Brain microvascular endothelial cell (primary cell): Measurements from ENCODE around the gene COL20A1.

Source experiments
- DNase-seq: peaks from one replicate; pipeline ENCODE4 v3.0.0-alpha.2; 2020
- H3K27ac ChIP-seq: fragments of 250-450 bp; sonication (Bioruptor Pico); 2 replicates; pipeline ENCODE4 v1.5.1; 2020; ENCODE audit warnings: mild to moderate bottlenecking, moderate library complexity
- H3K27me3 ChIP-seq: fragments of 250-450 bp; sonication (Bioruptor Pico); replicated peaks from 2 replicates; pipeline ENCODE4 v1.5.1; 2020; ENCODE audit warnings: mild to moderate bottlenecking
- H3K36me3 ChIP-seq: fragments of 250-450 bp; sonication (Bioruptor Pico); replicated peaks from 2 replicates; pipeline ENCODE4 v1.5.1; 2020; ENCODE audit warnings: mild to moderate bottlenecking
- H3K4me3 ChIP-seq: 2 replicates; pipeline ENCODE4 v1.5.1; 2011; ENCODE audit warnings: low read depth, mild to moderate bottlenecking, control low read depth, low read length, moderate library complexity
- CTCF ChIP-seq: IDR thresholded peaks from 2 replicates; pipeline ENCODE4 v1.5.1; 2011; ENCODE audit warnings: low read depth, mild to moderate bottlenecking, moderate library complexity, low read length, control low read depth, inconsistent platforms; ENCODE audit errors: missing control alignments
- in situ Hi-C: cut with HindIII; loops from 2 replicates; pipeline ENCODE4 v1.10.0; 2017; ENCODE audit warnings: low sequenced_read_pairs, low pct_ligation_motif_present

The COL20A1 gene

DNA sequence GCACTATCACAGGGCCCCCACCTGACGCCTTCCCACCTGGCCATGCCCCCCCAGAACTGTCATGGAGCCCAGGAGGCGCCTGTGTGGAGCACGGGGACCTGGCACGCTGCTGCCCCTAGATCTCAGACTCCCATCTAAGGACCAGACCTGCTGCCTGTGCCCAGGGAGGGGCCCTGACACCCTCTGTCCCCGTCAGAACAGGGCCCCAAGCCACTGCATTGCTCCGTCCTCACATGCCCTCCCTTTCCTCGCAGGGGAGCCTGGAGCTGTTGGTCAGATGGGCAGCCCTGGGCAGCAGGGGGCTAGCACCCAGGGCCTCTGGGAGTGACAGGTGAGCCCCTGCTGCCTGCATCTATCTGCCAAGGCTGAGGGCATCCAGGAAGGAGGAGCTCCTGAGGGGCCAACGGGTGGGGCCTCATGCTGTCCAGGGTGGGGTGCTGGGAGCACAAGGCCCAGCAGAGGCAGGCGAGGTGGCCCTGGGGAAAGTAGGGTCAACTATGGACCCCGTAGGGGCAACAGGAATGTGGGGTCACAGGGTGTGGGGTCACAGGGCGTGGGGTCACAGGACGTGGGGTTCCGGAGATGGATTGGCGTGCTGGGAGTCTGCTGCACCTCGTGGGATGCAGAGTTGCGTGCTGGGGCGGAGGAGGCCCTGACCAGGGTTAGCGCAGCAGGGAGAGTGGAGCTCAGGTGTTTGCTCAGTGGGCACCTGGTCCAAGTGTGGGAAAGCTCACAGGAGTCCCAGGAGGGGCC is 36.5 kb downstream of the COL20A1 start:
- Histone ChIP-seq H3K27ac (no peak overlapping the region), H3K36me3 (no peaks in the 10 kb centered on the region), H3K4me3 (no peak overlapping the region), H3K27me3 (no peaks in the 10 kb centered on the region)
- no peak for TF ChIP-seq CTCF
- DNase-seq, result no peak
- in situ Hi-C loops, result no loop called here

DNA sequence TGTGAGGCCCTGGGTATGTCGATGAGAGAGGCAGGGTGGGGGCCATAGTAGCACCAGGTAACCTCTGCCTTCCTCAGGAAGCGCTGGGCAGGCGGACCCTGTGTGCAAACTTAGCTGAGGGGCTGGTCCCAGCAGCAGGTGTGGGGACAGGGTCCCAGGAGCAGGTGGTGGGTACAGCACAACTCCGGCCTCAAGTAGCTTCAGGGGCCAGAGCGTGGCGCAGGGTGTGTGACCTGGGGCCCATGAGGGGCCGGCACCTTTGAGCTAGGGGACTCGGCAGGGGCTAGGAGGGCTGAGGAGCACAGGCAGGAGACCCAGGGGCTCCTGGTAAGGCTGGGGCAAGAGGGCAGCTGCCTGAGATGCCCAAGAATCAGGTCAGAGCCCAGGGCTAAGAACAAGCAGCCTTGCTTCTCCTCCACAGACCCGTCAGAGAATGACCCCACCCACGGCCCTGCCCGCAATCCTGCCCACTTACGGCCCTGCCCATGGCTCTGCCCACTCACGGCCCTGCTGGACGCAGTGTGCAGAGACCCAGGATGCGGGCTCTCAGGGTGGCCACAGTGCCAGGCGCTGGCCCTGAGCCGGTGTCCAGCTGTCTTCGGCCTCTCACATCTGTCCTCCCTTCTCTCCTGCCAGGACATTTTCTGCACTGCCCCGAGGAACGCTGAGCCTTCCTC is 37.2 kb downstream of the COL20A1 start:
- DNase-seq, result no peak
- Histone ChIP-seq H3K27me3 (no peaks in the 10 kb centered on the region), H3K36me3 (no peaks in the 10 kb centered on the region), H3K4me3 (no peak overlapping the region), H3K27ac (no peak overlapping the region)
- in situ Hi-C loops, result no loop called here
- TF ChIP-seq CTCF, result no peak

DNA sequence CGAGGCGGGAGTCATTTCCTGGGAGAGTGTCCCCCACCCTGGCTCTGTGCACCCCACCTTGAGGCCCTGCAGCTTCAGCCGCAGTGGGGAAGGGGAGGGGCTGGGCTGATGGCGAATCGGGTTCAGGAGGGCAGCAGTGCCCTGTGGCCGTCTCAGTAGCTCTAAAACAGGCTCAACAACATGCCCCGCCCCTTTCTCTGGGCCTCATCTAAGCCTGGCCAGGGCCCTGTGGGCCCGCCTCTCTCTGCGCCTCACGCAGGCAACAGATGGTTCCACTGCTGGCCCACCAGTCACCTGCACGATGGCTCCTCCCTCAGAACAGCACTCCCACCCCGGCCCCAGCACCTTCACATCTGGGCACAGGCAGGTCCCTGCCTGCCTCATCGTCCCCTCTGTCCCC is 38.0 kb downstream of the COL20A1 start:
- H3K36me3 ChIP-seq, result no peaks in the 10 kb centered on the region
- no peak for DNase-seq
- no peak overlapping the region for H3K27ac ChIP-seq
- no peak overlapping the region for H3K4me3 ChIP-seq
- TF ChIP-seq CTCF, result no peak
- H3K27me3 ChIP-seq, result no peaks in the 10 kb centered on the region
- in situ Hi-C loops, result no loop called here

GRCh38 chr20:63331741-63332400 is 38.9 kb downstream of the COL20A1 start:
- DNase-seq, result no peak
- in situ Hi-C loops, result no loop called here
- TF ChIP-seq CTCF, result no peak
- H3K27ac ChIP-seq, result no peak overlapping the region
- H3K36me3 ChIP-seq, result no peaks in the 10 kb centered on the region
- no peaks in the 10 kb centered on the region for H3K27me3 ChIP-seq
- no peak overlapping the region for H3K4me3 ChIP-seq

DNA sequence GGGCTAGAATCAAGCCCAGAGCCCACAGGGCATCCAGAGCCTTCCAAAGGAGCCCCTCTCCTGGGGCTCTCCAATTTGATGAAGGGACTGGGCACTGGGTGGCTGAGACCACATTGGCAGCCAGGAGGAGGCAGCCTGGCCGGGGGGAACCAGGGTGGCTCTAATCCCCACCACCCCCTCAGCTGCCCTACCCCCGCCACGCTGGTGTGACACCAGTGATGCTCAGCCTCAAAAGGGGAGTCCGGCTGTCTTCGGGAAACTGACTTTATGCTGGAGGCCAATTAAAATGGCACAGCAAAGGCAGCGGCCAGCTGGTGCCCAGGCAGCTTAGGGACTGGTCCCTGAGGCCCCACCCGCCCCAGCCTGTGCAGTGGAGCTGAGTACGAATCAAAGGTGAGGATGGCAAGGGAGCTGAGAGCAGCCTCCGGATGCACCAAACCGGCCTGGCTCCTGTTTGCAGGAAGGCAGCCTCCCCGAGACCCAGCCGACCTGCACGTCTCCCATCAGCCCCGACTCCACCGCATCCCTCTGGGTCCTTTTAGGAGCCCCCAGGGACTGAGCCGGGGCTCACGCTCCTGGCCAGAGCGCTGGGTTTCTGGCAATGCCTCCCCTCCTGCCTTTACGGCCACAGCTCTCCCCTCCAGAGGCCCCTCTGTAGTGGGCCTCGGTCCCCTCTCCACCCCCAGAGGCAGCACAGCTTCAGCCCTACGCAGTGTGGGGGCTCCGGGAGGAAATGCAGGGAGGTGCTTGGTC is 39.7 kb downstream of the COL20A1 start:
- in situ Hi-C loops, result no loop called here
- no peaks in the 10 kb centered on the region for H3K27me3 ChIP-seq
- no peaks in the 10 kb centered on the region for H3K36me3 ChIP-seq
- TF ChIP-seq CTCF, result no peak
- DNase-seq, result no peak
- H3K4me3 ChIP-seq, result no peak overlapping the region
- H3K27ac ChIP-seq, result no peak overlapping the region
